ENCODE data around the gene SPTLC2.
"Not testable (repeated sequence)": the region's sequence is repeated elsewhere in the genome, so short reads cannot be mapped to it uniquely, and the experiment has no call there.

SPTLC2 gene

GRCh38 chr14:77616454-77617229 lies at the start of gene SPTLC2:
SPTLC2 (minus strand) TSS chr14:77616637; CDS start chr14:77616579, 58 bp downstream.
- peak within 1 kb of the TSS; percentile 99 for H3K4me3 ChIP-seq (ENCODE audit: low read depth, low read length)
- H3K27me3 ChIP-seq (ENCODE audit: insufficient read depth, low read length): no peaks in the 10 kb centered on the region
- H2AFZ ChIP-seq (ENCODE audit: low read length, unreplicated experiment): peak within 1 kb of the TSS; percentile 91
- 0 out of 2 replicates have a peak, but pooled peaks cover 2% of the 10 kb centered on the region for H3K36me3 ChIP-seq (ENCODE audit: insufficient read depth, low read length)
- no peak within 1 kb of the TSS; the same call in 1 of the 2 replicates for H3K27ac ChIP-seq (ENCODE audit: low read depth, low read length)
- peaks cover 29% of the 10 kb centered on the region for H3K4me1 ChIP-seq (ENCODE audit: control insufficient read depth, insufficient read depth, low read length, unreplicated experiment)
- H3K79me2 ChIP-seq (ENCODE audit: control insufficient read depth, insufficient read depth, low read length, unreplicated experiment): peaks cover 40% of the 10 kb centered on the region

GRCh38 chr14:77663293-77663692 lies 46.9 kb upstream of the SPTLC2 start:
- Histone ChIP-seq H3K79me2 (ENCODE audit: control insufficient read depth, insufficient read depth, low read length, unreplicated experiment) (no peaks in the 10 kb centered on the region), H3K27me3 (ENCODE audit: insufficient read depth, low read length) (no peaks in the 10 kb centered on the region), H3K4me3 (ENCODE audit: low read depth, low read length) (no peak overlapping the region), H2AFZ (ENCODE audit: low read length, unreplicated experiment) (no peak overlapping the region), H3K27ac (ENCODE audit: low read depth, low read length) (no peak overlapping the region), H3K36me3 (ENCODE audit: insufficient read depth, low read length) (no peaks in the 10 kb centered on the region), H3K4me1 (ENCODE audit: control insufficient read depth, insufficient read depth, low read length, unreplicated experiment) (no peaks in the 10 kb centered on the region)

- H3K4me1 ChIP-seq (ENCODE audit: control insufficient read depth, insufficient read depth, low read length, unreplicated experiment); H3K27ac ChIP-seq (ENCODE audit: low read depth, low read length); H2AFZ ChIP-seq (ENCODE audit: low read length, unreplicated experiment); H3K4me3 ChIP-seq (ENCODE audit: low read depth, low read length); H3K27me3 ChIP-seq (ENCODE audit: insufficient read depth, low read length); H3K79me2 ChIP-seq (ENCODE audit: control insufficient read depth, insufficient read depth, low read length, unreplicated experiment); H3K36me3 ChIP-seq (ENCODE audit: insufficient read depth, low read length): not testable (repeated sequence)
Observed at GRCh38 chr14:77661562-77661961, 45.1 kb upstream of the SPTLC2 start.

GRCh38 chr14:77660754-77661153 lies 44.3 kb upstream of the SPTLC2 start:
- H3K27ac ChIP-seq (ENCODE audit: low read depth, low read length): no peak overlapping the region
- H3K4me3 ChIP-seq (ENCODE audit: low read depth, low read length): no peak overlapping the region
- H3K4me1 ChIP-seq (ENCODE audit: control insufficient read depth, insufficient read depth, low read length, unreplicated experiment): no peaks in the 10 kb centered on the region
- H3K79me2 ChIP-seq (ENCODE audit: control insufficient read depth, insufficient read depth, low read length, unreplicated experiment): no peaks in the 10 kb centered on the region
- H3K27me3 ChIP-seq (ENCODE audit: insufficient read depth, low read length): no peaks in the 10 kb centered on the region
- H2AFZ ChIP-seq (ENCODE audit: low read length, unreplicated experiment): no peak overlapping the region
- no peaks in the 10 kb centered on the region for H3K36me3 ChIP-seq (ENCODE audit: insufficient read depth, low read length)

GRCh38 chr14:77659831-77660230 lies 43.4 kb upstream of the SPTLC2 start:
- no peaks in the 10 kb centered on the region for H3K36me3 ChIP-seq (ENCODE audit: insufficient read depth, low read length)
- H3K79me2 ChIP-seq (ENCODE audit: control insufficient read depth, insufficient read depth, low read length, unreplicated experiment): no peaks in the 10 kb centered on the region
- no peak overlapping the region for H2AFZ ChIP-seq (ENCODE audit: low read length, unreplicated experiment)
- no peak overlapping the region for H3K4me3 ChIP-seq (ENCODE audit: low read depth, low read length)
- no peak overlapping the region for H3K27ac ChIP-seq (ENCODE audit: low read depth, low read length)
- no peaks in the 10 kb centered on the region for H3K4me1 ChIP-seq (ENCODE audit: control insufficient read depth, insufficient read depth, low read length, unreplicated experiment)
- no peaks in the 10 kb centered on the region for H3K27me3 ChIP-seq (ENCODE audit: insufficient read depth, low read length)

GRCh38 chr14:77657280-77657679 lies 40.8 kb upstream of the SPTLC2 start:
- Histone ChIP-seq H3K27ac (ENCODE audit: low read depth, low read length) (no peak overlapping the region), H3K79me2 (ENCODE audit: control insufficient read depth, insufficient read depth, low read length, unreplicated experiment) (no peaks in the 10 kb centered on the region), H3K36me3 (ENCODE audit: insufficient read depth, low read length) (no peaks in the 10 kb centered on the region), H3K4me1 (ENCODE audit: control insufficient read depth, insufficient read depth, low read length, unreplicated experiment) (no peaks in the 10 kb centered on the region), H3K4me3 (ENCODE audit: low read depth, low read length) (no peak overlapping the region), H2AFZ (ENCODE audit: low read length, unreplicated experiment) (no peak overlapping the region), H3K27me3 (ENCODE audit: insufficient read depth, low read length) (no peaks in the 10 kb centered on the region)

- Histone ChIP-seq H3K36me3 (ENCODE audit: insufficient read depth, low read length) (no peaks in the 10 kb centered on the region), H2AFZ (ENCODE audit: low read length, unreplicated experiment) (no peak overlapping the region), H3K27me3 (ENCODE audit: insufficient read depth, low read length) (no peaks in the 10 kb centered on the region), H3K27ac (ENCODE audit: low read depth, low read length) (no peak overlapping the region), H3K4me3 (ENCODE audit: low read depth, low read length) (no peak overlapping the region), H3K4me1 (ENCODE audit: control insufficient read depth, insufficient read depth, low read length, unreplicated experiment) (no peaks in the 10 kb centered on the region), H3K79me2 (ENCODE audit: control insufficient read depth, insufficient read depth, low read length, unreplicated experiment) (no peaks in the 10 kb centered on the region)
Observed at GRCh38 chr14:77654001-77654441, 37.6 kb upstream of the SPTLC2 start.

GRCh38 chr14:77649326-77649725 lies 32.9 kb upstream of the SPTLC2 start:
- Histone ChIP-seq H3K79me2 (ENCODE audit: control insufficient read depth, insufficient read depth, low read length, unreplicated experiment) (no peaks in the 10 kb centered on the region), H2AFZ (ENCODE audit: low read length, unreplicated experiment) (no peak overlapping the region), H3K27ac (ENCODE audit: low read depth, low read length) (no peak overlapping the region), H3K4me3 (ENCODE audit: low read depth, low read length) (no peak overlapping the region), H3K27me3 (ENCODE audit: insufficient read depth, low read length) (no peaks in the 10 kb centered on the region), H3K36me3 (ENCODE audit: insufficient read depth, low read length) (no peaks in the 10 kb centered on the region), H3K4me1 (ENCODE audit: control insufficient read depth, insufficient read depth, low read length, unreplicated experiment) (no peaks in the 10 kb centered on the region)

GRCh38 chr14:77648520-77649200 lies 32.2 kb upstream of the SPTLC2 start:
- H3K27ac ChIP-seq (ENCODE audit: low read depth, low read length): no peak overlapping the region
- no peaks in the 10 kb centered on the region for H3K36me3 ChIP-seq (ENCODE audit: insufficient read depth, low read length)

GRCh38 chr14:77647853-77648252 lies 31.4 kb upstream of the SPTLC2 start:
- H3K27me3 ChIP-seq (ENCODE audit: insufficient read depth, low read length): no peaks in the 10 kb centered on the region

More at GRCh38 chr14:77648520-77649200, 32.2 kb upstream of the SPTLC2 start:
- no peaks in the 10 kb centered on the region for H3K27me3 ChIP-seq (ENCODE audit: insufficient read depth, low read length)
- no peak overlapping the region for H2AFZ ChIP-seq (ENCODE audit: low read length, unreplicated experiment)
- no peaks in the 10 kb centered on the region for H3K79me2 ChIP-seq (ENCODE audit: control insufficient read depth, insufficient read depth, low read length, unreplicated experiment)
- no peak overlapping the region for H3K4me3 ChIP-seq (ENCODE audit: low read depth, low read length)
- H3K4me1 ChIP-seq (ENCODE audit: control insufficient read depth, insufficient read depth, low read length, unreplicated experiment): no peaks in the 10 kb centered on the region

GRCh38 chr14:77646907-77647306 lies 30.5 kb upstream of the SPTLC2 start:
- Histone ChIP-seq H3K27me3 (ENCODE audit: insufficient read depth, low read length) (no peaks in the 10 kb centered on the region), H3K27ac (ENCODE audit: low read depth, low read length) (no peak overlapping the region)

More at GRCh38 chr14:77647853-77648252, 31.4 kb upstream of the SPTLC2 start:
- no peaks in the 10 kb centered on the region for H3K4me1 ChIP-seq (ENCODE audit: control insufficient read depth, insufficient read depth, low read length, unreplicated experiment)
- H3K4me3 ChIP-seq (ENCODE audit: low read depth, low read length): no peak overlapping the region
- no peaks in the 10 kb centered on the region for H3K36me3 ChIP-seq (ENCODE audit: insufficient read depth, low read length)
- H2AFZ ChIP-seq (ENCODE audit: low read length, unreplicated experiment): no peak overlapping the region
- H3K79me2 ChIP-seq (ENCODE audit: control insufficient read depth, insufficient read depth, low read length, unreplicated experiment): no peaks in the 10 kb centered on the region
- no peak overlapping the region for H3K27ac ChIP-seq (ENCODE audit: low read depth, low read length)

More at GRCh38 chr14:77646907-77647306, 30.5 kb upstream of the SPTLC2 start:
- Histone ChIP-seq H3K36me3 (ENCODE audit: insufficient read depth, low read length) (no peaks in the 10 kb centered on the region), H3K4me1 (ENCODE audit: control insufficient read depth, insufficient read depth, low read length, unreplicated experiment) (peaks cover 4% of the 10 kb centered on the region), H3K4me3 (ENCODE audit: low read depth, low read length) (no peak overlapping the region), H3K79me2 (ENCODE audit: control insufficient read depth, insufficient read depth, low read length, unreplicated experiment) (no peaks in the 10 kb centered on the region), H2AFZ (ENCODE audit: low read length, unreplicated experiment) (no peak overlapping the region)
